Subcutaneous adipose tissue (tissue), 4 donors: ENCODE data around the gene KCNA2. TPM values are rescaled to one million over a fixed set of nuclear protein-coding genes. Genes with fewer than 3 reads are reported as not detected.

Experiments
- CTCF ChIP-seq: fragments of 450-650 bp; IDR thresholded peaks from one replicate; pipeline ENCODE4 v1.5.1; 2016; ENCODE audit warnings: low read depth, mild to moderate bottlenecking, control low read depth, antibody characterized with exemption, moderate library complexity
- total RNA-seq, 4 donors: library from RNA; depleted of rRNA; stranded (reverse); fragments of >200 nt; gene quantifications; one replicate each; pipeline ENCODE4 v1.1.0, GENCODE V29; 2016

Gene KCNA2
- total RNA-seq, 4 donors from 2014 or later, result 1.7 to 6.8 (median 4.4) TPM

- TF ChIP-seq CTCF, result no peak
Measured at GRCh38 chr1:110555807-110556470, 50.2 kb downstream of the KCNA2 start.

GRCh38 chr1:110554871-110555801 lies 51.0 kb downstream of the KCNA2 start:
- no peak for TF ChIP-seq CTCF

GRCh38 chr1:110551278-110551809 lies 54.8 kb downstream of the KCNA2 start:
- TF ChIP-seq CTCF, result no peak

- no peak for TF ChIP-seq CTCF
Measured at GRCh38 chr1:110549831-110550230, 56.3 kb downstream of the KCNA2 start.

- no peak for TF ChIP-seq CTCF
Measured at GRCh38 chr1:110548381-110548780, 57.8 kb downstream of the KCNA2 start.

GRCh38 chr1:110547017-110547416 lies 59.1 kb downstream of the KCNA2 start:
- no peak for TF ChIP-seq CTCF

- TF ChIP-seq CTCF, result no peak
Measured at GRCh38 chr1:110545492-110545891, 60.7 kb downstream of the KCNA2 start.
